Measurements from ENCODE around the gene SLC8A2.
"Not testable (repeated sequence)": the region's sequence is repeated elsewhere in the genome, so short reads cannot be mapped to it uniquely, and the experiment has no call there.

Gene SLC8A2

DNA sequence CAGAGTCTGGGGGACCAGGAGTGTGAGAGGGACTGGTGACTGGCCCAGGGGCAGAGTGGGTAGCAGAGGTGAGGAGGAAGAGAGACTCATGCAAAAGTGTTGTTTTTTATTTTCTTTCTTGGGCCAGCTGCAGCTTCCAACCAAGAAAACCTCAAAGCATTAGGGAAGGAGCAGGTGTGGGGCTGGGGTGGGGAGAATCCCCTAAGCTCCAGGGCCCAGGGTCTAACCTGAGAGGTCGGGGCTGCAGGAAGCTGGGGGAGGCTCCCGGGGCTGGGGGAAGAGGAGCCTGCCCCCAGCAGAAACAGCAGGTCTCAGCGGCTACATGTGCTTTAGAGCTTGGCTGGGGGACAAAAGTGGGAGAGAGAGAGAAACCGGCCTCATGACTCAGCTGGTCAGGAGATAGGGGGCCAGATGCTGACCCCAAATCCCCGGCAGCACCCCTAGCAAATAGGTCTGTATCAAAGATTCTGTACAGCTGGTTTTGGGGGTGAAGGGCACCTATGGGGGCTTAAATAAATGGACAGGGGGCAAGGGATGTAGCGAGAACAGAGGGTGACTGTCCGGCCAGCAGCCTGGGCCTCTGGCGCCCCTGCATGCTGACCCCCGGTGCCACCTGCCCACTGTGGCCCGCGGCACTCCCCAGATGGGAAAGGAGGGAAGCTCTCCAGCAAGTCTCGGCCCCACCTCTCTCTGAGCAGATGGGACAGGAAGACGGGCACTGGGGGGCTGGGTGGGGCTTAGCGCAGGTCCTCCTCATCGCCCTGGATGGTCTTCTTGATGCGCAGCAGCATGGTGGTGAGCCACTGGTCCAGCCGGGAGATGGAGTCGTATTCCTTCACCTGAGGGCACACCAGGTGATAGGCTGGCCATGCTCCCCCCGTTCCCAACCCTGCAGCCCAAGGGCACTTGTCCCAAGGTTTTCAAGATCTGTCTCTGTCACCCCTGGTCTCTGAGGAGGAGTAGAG, 16.1 kb upstream of the SLC8A2 start:
- DNase-seq: no peak

DNA sequence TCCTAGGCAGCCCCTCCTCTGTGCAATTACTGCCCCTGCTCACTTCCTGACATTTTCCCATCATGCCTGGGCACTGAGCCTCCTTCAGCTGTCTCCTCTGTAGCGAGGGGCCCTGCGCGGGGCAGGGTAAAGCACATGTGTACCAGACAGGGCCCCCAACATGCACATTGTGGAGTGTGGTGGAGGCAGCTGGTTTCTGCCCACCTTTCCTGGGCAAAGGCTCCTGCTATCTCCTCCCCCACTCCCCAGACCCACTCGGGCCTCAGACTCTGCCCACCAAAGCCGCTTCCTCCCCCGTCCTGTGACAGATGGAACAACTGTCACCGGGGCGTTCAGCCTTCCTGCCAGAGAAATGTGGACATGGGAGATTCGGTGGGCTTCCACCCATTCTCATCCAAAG, 15.2 kb upstream of the SLC8A2 start:
- DNase-seq: no peak

DNA sequence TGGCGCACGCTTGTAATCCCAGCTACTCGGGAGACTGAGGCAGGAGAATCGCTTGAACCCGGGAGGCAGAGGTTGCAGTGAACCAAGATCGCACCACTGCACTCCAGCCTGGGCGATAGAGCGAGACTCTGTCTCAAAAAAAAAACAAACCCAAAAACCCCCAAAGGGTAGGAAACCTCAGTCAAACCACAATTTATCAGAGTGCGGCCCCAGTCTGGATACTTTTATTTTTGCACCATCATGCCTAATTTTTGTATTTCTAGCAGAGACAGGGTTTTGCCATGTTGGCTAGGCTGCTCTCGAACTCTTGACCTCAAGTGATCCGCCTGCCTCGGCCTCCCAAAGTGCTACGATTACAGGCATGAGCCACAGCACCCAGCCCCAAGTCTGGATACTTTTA, 14.5 kb upstream of the SLC8A2 start:
- DNase-seq: not testable (repeated sequence)

DNA sequence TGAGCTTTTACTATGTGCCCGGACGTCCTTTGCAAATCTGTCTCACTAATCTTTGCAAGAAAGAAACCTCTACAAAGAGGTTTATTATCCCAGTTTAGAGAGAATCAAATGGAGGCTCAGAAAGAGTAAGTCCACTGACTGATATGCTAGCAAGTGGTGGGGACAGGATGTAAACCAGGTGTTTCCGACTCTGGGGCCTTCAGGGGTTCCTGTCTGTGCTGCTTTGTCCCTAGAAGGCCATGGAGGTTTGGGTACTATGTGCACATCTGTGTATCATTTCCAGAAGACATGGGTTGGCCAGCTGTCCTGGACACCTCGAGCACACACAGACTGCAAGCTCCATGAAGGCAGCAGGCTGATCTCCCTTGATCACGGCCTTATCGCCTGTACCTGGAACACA, 13.5 kb upstream of the SLC8A2 start:
- DNase-seq: no peak

DNA sequence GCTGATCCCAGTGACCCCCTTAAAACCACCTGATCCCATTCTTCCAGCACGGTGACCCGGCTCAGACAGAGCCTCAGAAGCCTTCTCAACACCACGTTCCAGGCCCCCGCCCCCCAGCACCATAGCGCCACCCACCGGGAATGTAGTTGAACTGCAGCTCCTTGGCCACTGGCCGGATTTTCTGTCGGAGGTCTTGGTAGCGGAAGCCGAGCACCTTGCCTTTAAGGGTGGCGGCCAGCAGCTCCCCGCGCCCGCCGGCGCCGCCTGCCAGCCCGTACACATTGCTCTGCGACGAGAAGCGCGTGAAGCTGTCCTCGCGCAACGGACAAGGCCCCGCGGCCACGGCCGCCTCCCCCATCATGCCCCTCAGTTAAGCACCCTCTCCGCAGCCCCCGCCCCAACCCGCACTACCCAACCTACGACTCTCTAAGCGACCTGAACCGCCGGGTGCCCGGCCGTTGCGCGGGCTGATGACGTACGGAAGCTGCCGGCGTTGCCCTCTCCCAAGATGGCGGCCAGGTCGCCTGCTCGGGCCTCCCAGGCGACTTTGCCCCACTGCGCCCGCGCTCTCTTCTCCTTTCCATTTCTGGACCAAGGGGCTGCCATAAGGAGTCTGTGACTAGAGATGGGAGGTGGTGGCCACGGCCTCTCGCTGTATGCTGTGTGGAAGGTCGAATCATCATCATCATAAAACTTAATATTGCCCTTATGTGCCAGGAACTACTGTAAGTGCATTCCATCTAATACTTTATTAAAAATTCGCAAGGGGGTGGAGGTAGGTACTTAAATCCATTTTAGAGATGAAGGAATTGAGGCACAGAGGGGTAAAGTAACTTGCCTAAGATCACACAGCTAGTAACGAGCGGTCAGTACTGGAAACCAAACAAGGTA, 12.4 kb upstream of the SLC8A2 start, which contains the start of gene KPTN:
TSS of gene KPTN (minus strand) at position 420 of the 891 bp plus-strand sequence. CDS start at position 361, 59 bp downstream.
- DNase-seq: peak; percentile 94 to 96 (median 95)

DNA sequence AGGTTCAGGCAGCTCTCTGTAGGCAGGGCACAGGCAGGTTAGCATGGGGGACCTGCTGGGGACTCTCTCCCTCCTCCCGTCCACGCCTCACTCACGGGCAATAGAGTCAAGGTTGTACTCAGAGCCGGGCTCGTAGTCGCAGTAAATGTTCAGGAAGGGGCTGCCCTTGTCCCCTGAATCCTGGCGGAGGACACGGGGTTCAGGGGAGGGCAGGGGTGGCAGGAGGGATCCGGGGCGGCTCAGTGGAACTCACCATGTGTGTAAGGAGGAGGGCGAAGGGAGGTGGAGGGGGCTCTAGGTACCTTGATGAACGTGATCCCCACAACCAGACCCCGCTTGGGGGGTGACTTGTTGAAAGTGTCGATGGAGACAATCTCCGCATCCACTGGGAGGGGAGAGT, 11.5 kb upstream of the SLC8A2 start:
- no peak for DNase-seq

DNA sequence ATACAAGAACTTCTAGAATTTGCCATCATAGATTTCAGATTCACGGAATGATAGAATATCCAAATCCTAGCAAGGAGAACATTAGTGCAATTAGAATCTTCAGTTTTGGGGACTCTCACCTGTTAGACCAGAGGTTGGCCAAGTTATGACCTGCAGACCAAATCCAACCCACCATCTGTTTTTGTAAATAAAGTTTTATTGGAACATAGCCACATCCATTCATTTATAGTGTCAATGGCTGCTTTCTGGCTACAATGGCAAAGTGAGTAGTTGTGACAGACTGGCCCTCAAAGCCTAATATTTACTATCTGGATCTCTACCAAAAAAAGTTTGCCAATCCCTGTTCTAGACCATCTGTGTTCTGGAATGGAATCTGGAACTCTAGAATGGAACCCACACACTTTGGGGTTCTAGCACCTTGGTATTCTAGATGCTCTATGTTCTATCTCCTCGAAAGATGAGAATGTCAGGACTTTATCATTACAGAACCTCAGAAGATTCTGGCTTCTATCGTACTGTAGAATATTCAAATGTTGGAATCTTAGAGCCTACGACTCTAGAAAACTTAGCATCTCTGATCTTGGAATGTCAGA, 9.9 kb upstream of the SLC8A2 start:
- DNase-seq: no peak

DNA sequence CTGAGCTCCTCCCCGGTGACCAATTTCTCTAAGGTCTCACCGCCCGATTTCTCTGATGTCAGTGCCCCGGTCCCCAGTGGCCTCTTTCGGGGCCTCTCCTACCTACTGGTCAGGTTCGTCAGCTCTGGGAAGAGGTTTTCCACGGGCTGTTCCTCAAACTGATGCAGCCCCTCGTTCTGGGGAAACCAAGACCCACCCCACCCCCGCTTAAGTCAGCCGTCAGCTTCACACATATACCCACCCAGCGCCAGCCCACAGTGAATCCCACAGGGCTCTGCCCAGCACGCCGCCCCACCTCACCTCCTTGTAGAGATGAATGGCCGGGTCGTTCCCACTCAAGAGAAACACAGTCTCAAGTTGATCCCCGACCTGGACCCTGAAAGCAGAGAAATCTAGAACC, 9.0 kb upstream of the SLC8A2 start:
- DNase-seq: no peak

DNA sequence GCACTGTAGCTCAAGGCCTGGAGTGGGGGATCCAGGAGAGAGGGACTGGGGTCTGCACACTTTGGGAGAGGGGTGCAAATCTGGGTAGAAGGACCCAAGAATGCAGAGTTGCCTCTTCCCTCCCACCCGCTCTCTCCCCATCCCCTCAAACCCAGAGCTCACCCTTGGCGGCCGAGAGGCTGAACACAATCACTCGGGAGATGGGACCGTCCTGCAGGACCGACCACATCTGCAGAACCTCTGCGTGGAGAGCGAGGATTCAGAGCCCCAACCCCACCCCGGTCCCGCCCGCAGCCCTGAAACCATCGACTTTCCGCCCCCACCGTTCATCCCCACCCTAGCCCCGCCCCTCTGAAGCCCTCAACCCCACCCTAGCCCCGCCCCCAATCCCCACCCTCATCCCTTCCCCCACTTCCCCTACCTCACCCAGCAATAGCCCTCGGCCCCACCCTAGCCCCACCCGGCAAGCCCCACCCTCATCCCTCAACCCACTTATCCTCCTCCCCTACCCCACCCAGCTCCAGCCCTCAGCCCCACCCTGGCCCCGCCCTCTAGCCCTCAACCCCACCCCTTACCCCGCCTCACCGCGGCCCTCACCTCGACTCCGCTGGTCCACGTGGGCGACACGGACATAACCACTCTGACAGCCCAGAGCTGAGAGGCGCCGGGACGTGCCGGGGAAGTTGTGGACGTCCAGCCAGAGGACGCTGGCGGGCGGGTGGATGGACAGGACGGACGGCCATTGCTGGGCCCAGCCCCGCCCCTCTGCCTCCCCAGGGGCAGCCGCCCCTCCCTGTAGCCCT, 8.2 kb upstream of the SLC8A2 start:
- DNase-seq: peak in 2 of 3 donors; percentile 19 to 46

DNA sequence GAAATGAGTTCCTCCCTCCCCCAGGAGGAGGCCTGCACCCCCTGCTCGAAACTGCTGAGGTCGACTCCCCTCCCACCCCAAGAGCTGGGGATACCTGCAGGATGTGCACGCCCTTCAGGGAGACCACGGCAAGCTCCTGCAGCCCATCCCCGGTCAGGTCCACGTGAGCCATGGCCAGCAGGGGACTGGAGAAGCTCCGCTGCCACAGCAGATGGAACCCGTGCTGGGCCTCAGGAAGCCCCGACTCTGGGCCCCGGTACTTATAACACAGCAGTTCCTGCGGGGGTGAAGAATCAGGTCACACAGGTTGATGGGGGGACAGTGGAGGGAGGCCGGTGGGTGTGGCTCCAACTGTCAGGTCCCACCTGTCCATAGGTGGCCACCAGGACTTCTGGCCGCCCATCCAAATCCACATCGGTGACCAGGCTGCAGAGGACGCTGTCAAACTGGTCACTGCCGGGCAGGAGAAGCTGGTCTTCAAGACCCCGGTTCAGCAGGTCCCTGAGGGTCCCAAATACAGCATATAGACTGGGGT, 4.8 kb upstream of the SLC8A2 start:
- no peak for DNase-seq

DNA sequence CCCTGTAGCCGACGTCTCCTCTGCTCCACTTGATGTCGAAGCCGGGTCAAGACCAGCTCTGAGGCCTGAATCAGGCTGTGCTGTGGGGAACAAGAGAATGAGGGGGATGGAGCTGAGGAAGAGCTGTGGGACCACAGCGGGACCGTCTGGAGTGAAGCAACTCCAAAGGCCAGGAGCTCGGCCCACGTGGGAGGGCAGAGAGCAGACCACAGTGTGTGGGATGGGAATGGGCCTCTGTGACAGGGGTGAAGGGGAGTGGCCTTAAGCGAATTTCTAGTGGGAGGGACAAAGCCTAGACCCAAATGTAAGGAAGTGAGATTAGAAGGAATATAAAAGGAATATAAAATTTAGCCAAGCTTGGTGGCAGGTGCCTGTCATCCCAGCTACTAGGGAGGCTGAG, 3.8 kb upstream of the SLC8A2 start:
- DNase-seq: peak; percentile 60 to 77 (median 69)

DNA sequence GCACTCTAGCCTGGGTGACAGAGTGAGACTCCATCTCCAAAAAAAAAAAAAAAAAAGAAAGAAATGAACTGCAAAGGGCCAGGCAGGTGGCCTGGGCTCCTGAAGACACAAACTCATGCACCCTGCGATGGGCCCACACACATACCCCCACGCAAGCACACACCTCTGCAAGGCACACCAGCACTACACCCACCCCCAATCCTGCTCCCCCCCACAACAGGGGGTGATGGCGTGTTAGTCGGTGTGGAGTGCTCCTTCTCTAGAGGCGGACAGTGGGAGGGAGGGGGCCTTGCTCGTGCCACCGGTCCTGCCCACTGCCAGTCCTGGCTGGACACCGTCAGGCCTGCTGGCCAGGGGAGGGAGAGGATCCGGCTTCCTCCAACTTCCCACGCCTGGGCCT, 1.6 kb upstream of the SLC8A2 start:
- DNase-seq: no peak

DNA sequence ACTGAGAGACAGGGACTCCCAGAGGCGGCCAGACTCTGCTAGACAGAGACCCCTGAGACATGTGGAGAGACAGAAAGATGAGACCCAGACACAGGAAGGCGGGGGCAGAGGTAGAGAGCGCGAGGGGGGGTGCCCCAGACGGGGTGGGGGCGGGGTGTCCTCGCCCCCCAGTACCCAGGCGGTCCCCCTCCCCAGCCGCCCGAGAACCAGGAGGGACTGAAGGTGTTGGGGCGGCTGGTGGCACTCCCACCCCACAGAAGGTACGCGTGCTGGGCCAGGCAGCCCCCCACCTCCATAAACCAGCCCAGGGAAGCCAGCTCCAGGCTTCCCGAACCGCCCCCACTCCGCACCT, 336 bp downstream of the SLC8A2 start:
- DNase-seq: no peak

DNA sequence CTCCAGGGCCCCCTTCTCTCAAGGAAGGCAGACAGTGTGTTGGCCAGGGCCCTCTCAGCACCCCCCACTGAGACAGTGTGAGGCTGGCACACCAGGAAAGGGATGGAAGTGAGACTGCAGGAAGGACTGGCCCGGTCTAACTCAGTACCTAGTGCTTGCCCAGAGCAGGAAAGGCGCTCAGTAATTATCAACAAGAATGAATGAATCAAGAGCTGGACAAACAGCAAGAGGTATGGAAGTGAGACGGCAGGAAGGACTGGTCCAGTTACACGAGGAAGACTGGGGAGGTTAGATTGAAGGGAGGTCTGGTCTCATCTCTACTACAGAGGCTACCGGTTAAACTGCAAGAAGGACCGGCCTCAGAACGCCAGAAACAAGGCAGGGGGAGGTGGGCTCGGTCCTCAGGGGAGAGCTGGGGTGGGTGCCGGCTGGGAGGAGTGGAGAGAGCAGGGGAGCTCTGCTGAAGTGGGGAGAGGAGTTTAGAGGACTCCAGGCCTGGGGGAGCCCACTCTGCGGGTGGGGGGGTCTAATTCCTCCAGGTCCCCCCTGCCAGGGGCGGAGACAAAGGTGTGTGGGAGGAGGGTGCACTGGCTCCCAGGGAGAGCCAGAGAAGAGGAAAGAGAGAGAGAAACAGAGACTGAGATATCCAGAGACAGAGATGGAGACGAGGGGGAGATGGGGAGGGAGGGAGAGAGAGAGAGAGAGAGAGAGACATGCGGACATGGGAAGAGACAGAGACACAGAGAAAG, 1.1 kb downstream of the SLC8A2 start:
- no peak for DNase-seq

DNA sequence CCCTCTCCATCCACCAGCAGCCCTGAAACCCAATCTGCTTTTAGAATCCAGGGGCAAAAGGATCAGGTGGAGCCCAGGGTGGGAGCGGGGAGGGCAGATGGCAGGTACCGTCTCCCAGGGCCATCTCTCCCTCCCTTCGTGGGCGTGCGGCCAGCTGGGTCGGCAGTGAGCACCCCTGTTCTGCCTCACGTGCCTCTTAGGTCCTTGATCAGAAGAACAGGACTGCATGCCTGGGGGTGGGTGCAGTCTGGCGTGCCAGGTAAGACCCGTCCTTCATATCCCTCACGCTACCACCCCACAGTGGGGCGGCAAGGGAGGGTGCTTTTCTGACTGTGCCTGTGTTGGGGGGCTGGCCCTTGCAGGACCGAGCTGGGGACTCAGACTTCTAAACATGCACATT, 2.0 kb downstream of the SLC8A2 start:
- no peak for DNase-seq

DNA sequence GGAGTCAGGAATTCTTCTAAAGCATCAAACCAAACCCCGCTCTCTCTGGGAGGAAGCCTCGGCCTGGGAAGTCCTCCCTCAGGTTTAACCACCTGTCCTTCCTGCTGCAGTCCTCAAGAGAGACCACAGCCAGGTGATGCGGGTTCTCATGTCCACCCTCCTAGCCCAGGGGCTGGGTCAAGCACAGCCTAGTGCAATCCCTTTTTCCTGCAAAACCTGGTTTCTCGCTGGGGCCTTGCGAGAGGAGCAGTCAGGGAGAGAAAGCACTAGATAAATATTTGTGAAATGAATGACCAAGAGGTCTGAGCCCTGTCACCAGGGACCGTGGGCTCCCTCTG, 2.4 kb downstream of the SLC8A2 start:
- no peak for DNase-seq

DNA sequence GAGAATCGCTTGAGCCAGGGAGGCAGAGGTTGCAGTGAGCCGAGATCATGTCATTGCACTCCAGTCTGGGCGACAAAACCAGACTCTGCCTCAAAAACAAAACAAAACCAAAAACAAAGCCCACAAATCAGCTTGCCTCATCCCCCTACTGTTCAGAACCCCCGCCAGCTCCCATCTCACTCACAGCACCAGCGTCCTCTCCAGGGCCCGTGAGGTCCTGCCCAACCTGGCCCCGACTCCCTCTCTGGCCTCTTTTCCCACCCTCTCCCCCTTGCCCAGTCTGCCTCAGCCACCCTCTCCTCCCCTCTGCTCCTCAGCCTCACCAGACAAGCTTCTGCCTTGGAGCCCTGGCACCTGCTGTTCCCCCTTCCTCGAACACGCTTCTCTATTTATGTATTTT, 3.8 kb downstream of the SLC8A2 start:
- DNase-seq: no peak

DNA sequence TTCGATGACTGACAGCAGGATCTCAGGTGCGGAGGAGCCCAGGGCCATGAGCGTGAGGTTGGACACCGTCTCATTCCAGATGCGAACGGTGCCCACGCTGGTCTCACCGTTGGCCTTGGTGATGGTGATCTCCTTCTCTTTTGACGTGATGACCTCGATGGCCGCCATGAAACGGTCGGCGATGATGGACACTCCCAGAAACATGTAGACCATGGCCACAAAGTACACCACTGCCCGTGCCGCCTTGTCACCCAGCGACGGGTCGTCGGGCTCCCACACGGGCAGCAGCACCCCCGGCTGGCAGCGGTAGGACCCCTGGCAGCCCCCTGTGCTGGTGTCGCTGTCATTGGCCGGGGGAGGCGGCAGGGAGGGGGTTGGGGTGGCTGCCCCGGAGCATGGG, 5.7 kb downstream of the SLC8A2 start:
- DNase-seq: no peak

DNA sequence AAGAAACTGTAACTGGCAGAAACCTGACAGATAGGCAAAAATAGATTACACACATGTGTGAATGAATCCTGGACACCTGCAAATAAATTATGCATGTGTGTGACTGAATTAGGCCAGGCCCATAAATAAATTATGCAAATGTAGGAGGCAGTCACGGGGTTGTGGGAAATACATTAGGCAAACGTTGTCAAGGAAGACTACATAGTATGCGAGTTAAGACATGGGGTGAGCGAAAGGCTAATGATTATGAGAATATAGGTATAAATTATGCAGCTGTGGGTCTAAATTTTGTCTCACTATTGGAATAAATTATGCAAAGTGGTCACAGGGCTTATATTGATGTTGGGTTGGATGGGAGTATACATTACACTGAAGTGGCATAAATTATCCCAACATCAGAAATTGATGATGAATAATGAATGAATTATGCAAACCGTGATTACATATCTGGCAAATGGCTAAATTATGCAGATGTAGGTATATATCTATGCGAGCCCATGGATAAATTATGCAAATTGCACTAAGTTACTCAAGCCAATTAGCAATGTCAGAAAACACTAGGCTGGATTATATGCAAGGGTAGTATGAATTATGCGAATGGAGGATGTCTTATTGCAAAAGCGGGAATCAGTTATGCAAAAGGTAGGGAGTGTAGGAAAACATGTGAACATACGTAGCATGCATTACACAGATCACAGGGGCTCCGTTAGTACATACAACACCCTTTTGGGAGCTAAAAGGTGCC, 6.8 kb downstream of the SLC8A2 start:
- no peak for DNase-seq

DNA sequence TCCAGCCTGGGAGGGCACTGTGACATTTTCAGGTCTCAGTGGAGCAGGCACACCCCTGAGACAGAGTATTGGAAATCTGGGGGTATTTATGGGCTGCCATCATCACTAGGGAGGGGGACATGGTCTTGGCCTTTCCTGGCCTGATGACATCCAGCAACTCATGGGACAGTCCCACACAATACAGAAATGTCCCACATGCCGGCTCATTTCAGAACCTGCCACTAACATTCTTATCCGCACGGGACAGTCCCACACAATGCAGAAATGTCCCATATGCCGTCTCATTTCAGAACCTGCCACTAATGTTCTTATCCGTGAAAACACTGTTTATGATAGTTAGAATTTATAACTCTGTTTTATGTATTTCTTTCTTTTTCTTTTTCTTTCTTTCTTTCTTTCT, 9.8 kb downstream of the SLC8A2 start:
- no peak for DNase-seq

DNA sequence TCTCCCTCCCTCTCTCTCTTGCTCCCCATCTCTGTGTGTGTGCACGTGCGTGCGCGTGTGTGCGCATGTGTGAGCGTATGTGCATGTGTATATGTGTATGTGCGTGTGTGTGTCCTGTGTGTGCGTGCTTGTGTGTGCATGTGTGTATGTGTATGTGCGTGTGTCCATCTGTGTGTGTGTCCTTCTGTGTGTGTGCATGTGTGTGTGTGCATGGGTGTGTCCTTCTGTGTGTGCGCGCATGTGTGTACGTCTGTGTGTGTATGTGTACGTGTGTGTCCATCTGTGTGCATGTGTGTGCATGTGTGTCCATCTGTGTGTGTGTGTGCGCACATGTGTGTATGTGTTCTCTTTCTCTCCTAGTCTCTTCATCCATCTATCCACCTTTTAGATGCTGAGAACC, 12.2 kb downstream of the SLC8A2 start:
- DNase-seq: no peak

Measured in suppressor macrophage treated with lipopolysaccharide for 1 hour (primary cell).